OCI-LY1 (cell line): ENCODE results near the gene MYRF.

Experiments used
- CTCF ChIP-seq: fragments of 200-600 bp; sonication (generic), shearing (Covaris generic); IDR thresholded peaks from 2 replicates; pipeline ENCODE4 v1.5.1; 2017; ENCODE audit warnings: mild to moderate bottlenecking, antibody characterized with exemption, low read length, moderate library complexity, mixed read lengths
- EZH2 ChIP-seq: fragments of 200-600 bp; sonication (generic), shearing (Covaris generic); IDR thresholded peaks from 2 replicates; pipeline ENCODE4 v1.8.0; 2017; ENCODE audit warnings: borderline replicate concordance, mixed run types, mild to moderate bottlenecking, antibody characterized with exemption, low read length, moderate library complexity, mixed read lengths

GRCh38 chr11:61746442-61747191 is 5.8 kb upstream of the MYRF start:
- no peak for TF ChIP-seq CTCF
- no peak for TF ChIP-seq EZH2
